Astrocyte of the spinal cord (primary cell): ENCODE measurements around the gene PSMA5.

Experiments used
- DNase-seq: peaks from one replicate; pipeline ENCODE4 v3.0.0; 2011; ENCODE audit warnings: low read depth, low spot score
- H3K4me3 ChIP-seq: 2 replicates; pipeline ENCODE4 v1.5.1; 2011; ENCODE audit warnings: low read depth, mild to moderate bottlenecking, low read length, moderate library complexity
- CTCF ChIP-seq: IDR thresholded peaks from 2 replicates; pipeline ENCODE4 v1.5.1; 2012; ENCODE audit warnings: low read depth, mild to moderate bottlenecking, low read length, inconsistent platforms
- in situ Hi-C: cut with HindIII; loops from 2 replicates; pipeline ENCODE4 v1.10.0; 2017; ENCODE audit warnings: low sequenced_read_pairs

The PSMA5 gene

GRCh38 chr1:109468061-109468460 is 41.8 kb upstream of the PSMA5 start:
- in situ Hi-C loops, result no loop called here
- no peak for DNase-seq
- no peak overlapping the region for H3K4me3 ChIP-seq
- no peak for TF ChIP-seq CTCF

DNA sequence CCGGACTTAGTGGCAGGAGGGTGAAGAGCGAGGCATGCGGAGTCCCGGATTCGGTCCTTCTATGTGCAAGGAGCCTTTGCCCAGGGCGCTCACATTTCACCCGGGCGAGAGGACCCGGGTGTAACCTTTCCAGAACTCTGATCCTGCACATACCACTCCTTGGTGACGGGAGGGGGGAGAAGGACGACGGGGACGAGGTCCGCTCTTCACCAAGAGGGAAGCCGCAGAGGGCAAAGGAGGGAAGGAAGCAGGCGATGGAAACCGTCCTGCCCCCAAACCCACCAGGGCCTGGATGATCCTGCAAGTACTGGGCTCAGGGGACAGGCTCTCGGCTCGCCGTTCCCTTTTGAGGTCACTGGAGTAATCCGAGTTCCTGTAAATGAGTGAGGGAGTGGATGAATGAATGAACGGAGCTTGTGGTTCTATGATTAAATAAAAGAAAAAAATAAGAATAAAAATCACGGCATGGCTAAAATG is 41.1 kb upstream of the PSMA5 start:
- TF ChIP-seq CTCF, result no peak
- no peak for DNase-seq
- in situ Hi-C loops, result no loop called here
- H3K4me3 ChIP-seq, result no peak overlapping the region

- no peak for TF ChIP-seq CTCF
- H3K4me3 ChIP-seq, result peak within 1 kb of the TSS; percentile 37
- in situ Hi-C loops, result no loop called here
- DNase-seq, result no peak
Measured at GRCh38 chr1:109466452-109467300, 40.4 kb upstream of the PSMA5 start, which contains the start of gene SYPL2. Gene SYPL2, plus strand, starts transcription at chr1:109466546. Its CDS starts 298 bp downstream, at chr1:109466844.

DNA sequence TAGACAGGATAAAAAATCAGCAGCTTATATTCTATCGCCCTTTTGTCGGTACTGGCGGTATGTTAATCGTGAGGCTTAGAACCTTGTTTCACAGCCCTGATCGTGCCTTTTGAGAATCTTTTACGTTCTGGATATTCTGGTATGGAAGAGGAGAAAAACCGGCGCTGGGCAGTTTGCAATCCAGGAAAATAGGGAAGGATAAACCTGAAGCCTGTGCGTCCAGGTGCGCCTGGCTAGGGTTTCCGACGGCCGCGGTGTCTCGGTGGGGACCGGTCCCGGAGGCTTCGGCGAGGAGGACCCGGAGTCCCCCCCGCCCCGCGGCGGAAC is 39.8 kb upstream of the PSMA5 start:
- no peak for DNase-seq
- in situ Hi-C loops, result no loop called here
- TF ChIP-seq CTCF, result no peak
- H3K4me3 ChIP-seq, result peak overlapping the region; percentile 37

GRCh38 chr1:109457819-109458218 is 31.6 kb upstream of the PSMA5 start:
- H3K4me3 ChIP-seq, result no peak overlapping the region
- in situ Hi-C loops, result no loop called here
- no peak for DNase-seq
- TF ChIP-seq CTCF, result no peak

GRCh38 chr1:109454497-109455133 is 28.4 kb upstream of the PSMA5 start:
- TF ChIP-seq CTCF, result no peak
- in situ Hi-C loops, result no loop called here
- DNase-seq, result peak; percentile 6
- H3K4me3 ChIP-seq, result no peak overlapping the region
